Right renal cortex interstitium (tissue), 3 donors: ENCODE data around the gene POLR3A. TPM values are rescaled to one million over a fixed set of nuclear protein-coding genes. Genes with fewer than 3 reads are reported as not detected.
"Not testable (repeated sequence)": the region's sequence is repeated elsewhere in the genome, so short reads cannot be mapped to it uniquely, and the experiment has no call there.

Experiments
- DNase-seq, 3 donors: peaks; one replicate each; pipeline ENCODE4 v3.0.0-alpha.2; 2013; ENCODE audit warnings: low read depth in 3 of 3, low spot score in 2 of 3
- polyA plus RNA-seq, 3 donors: library from polyadenylated mRNA; unstranded; fragments of 120-200 nt; gene quantifications; one replicate each; pipeline ENCODE4 v1.2.1, GENCODE V29; 2013; ENCODE audit not compliant: insufficient read length in 3 of 3

The POLR3A gene
- 10 to 100 TPM; 16.0 to 17.3 (median 17.2) TPM for polyA plus RNA-seq

- peak; percentile 88 to 95 (median 88) for DNase-seq
These were observed at the start of gene POLR3A for GRCh38 chr10:78029269-78030226. TSS of gene POLR3A (minus strand) at chr10:78029515. CDS start at chr10:78029407, 108 bp downstream.

- DNase-seq: no peak
These were observed 49.4 kb upstream of the POLR3A start for GRCh38 chr10:78078539-78079330.

DNA sequence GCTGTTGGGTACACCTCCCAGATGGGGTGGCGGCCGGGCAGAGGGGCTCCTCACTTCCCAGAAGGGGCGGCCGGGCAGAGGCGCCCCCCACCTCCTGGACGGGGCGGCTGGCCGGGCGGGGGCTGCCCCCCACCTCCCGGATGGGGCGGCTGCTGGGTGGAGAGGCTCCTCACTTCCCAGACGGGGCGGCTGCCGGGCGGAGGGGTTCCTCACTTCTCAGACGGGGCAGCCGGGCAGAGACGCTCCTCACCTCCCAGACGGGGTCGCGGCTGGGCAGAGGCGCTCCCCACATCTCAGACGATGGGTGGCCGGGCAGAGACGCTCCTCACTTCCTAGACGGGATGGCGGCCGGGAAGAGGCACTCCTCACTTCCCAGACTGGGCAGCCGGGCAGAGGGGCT, 46.5 kb upstream of the POLR3A start:
- not testable (repeated sequence) for DNase-seq

GRCh38 chr10:78072504-78072903, 43.2 kb upstream of the POLR3A start:
- no peak for DNase-seq

DNA sequence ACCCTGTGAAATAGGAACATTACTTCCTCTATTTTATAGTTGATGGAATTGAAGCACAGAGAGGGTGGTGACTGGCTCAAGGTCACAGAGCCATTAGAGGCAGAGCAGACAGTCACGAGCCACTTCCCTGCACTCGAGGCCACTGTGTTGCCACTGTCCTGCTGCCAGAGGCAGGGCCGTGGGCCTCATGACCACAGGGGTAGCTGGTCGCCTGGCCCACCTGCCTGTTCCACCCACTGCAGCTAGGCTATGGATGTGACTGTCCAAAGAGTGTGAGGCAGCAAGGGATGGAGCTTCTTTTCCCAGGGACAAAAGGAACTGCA, 42.5 kb upstream of the POLR3A start:
- no peak for DNase-seq

GRCh38 chr10:78071140-78071856, 42.0 kb upstream of the POLR3A start:
- no peak for DNase-seq

- DNase-seq: no peak
These were observed 41.4 kb upstream of the POLR3A start for GRCh38 chr10:78070726-78071125.

DNA sequence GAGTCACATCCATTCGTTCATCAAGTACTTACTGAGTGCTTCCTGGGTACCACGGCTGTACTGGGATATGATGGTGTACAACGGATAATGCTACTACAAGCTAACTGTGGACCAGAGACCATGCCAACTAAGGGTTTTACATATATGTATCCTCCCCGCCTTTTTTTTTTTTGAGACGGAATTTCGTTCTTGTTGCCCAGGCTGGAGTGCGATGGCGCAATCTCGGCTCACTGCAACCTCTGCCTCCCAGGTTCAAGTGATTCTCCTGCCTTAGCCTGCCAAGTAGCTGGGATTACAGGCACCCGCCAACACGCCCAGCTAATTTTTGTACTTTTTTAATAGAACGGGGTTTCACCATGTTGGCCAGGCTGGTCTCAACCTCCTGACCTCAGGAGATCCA, 40.7 kb upstream of the POLR3A start:
- DNase-seq: not testable (repeated sequence)

- no peak for DNase-seq
These were observed 39.8 kb upstream of the POLR3A start for GRCh38 chr10:78069151-78069550.

DNA sequence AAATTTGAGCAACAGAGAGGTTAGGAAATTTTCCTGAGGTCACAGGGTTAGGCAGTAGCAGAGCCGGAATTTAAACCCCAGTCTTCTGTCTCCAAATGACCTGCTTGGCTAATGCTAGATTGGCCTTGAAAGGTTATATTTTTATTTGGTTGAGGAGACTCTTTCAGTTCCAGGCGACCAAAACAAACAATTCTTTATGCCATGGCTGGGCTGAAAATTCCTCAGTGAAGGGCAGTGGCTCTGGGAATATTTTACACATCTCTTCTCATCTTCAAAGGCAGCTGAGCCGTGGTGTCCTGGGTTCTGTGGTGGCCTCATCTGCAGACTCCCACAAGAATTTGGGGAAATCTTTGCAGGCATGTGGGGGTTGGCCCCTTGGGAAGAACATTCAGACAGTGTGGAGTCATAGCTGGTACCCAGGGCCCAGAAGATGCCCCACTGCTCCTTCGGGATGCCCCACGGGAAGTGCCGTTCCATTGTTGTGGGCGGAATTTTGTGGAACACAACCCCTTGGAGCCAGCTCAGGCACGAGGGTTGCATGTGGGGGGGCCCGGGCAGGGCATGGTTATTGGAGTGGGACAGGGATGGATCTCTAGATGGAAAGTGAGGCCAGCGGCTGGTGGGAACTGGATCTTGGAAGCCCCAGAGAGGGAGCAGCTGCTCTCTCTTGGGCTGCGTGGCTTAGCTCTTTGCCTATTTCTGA, 37.6 kb upstream of the POLR3A start:
- no peak for DNase-seq

DNA sequence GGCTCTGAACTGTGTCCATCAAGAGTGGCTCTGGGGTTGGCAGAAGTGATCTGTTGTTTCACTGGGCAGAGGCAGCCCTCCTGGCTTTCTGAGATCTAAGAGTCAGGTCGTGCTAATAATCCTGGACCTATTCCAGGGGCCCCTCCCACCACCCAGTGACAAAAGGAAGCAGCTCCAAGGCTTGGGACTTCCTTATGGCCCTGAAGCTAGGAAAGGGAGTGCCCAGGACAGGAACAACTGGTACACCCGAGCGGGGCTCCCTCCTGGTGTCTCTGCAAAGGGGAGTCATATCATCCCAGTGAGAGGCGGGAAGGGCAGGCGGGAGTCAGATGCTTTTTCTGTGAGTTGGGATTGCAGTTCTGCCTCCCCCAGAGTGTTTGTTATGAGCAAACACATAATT, 36.7 kb upstream of the POLR3A start:
- DNase-seq: no peak

GRCh38 chr10:78065611-78066010, 36.3 kb upstream of the POLR3A start:
- no peak for DNase-seq

DNA sequence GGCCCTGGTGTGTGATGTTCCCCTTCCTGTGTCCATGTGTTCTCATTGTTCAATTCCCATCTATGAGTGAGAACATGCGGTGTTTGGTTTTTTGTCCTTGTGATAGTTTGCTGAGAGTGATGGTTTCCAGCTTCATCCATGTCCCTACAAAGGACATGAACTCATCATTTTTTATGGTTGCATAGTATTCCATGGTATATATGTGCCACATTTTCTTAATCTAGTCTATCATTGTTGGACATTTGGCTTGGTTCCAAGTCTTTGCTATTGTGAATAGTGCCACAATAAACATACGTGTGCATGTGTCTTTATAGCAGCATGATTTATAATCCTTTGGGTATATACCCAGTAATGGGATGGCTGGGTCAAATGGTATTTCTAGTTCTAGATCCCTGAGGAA, 35.6 kb upstream of the POLR3A start:
- DNase-seq: not testable (repeated sequence)

DNA sequence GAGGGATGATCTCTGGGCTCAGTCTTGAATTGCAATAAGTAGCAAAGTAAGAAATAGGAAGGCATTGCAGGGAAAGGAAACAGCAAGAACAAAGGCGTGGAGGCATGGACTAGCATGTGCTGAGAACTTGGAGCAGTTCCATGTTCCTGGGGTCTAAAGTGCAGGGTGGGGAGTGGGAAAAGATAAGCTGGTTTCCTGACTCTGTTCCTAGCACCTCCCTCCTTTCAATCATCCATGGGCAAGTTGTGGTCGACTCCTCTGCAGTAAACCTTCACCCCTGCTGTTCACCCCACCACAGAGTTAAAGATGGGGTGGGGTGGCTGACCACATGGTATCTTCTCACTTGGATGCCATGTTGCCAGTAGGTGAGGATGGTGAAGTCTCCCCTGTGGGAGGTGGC, 33.9 kb upstream of the POLR3A start:
- no peak for DNase-seq

DNA sequence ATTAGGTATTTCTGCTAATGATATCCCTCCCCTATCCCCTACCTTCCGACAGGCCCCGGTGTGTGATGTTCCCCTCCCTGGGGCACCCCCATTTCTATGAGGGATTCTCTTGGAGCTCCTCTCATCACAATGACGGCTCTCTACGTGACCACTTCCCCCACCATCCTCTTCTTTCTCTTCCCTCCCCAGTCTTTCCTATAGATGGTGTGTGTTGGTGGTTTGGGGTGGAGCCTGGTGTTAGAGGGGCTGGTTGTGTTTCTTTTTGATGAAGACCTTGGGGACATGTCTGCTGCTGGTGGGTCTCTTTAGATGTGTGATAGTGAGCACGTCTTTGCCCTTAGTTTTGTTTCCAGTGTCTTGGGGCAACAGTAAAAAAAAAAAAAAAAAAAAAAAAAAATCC, 33.0 kb upstream of the POLR3A start:
- DNase-seq: no peak

DNA sequence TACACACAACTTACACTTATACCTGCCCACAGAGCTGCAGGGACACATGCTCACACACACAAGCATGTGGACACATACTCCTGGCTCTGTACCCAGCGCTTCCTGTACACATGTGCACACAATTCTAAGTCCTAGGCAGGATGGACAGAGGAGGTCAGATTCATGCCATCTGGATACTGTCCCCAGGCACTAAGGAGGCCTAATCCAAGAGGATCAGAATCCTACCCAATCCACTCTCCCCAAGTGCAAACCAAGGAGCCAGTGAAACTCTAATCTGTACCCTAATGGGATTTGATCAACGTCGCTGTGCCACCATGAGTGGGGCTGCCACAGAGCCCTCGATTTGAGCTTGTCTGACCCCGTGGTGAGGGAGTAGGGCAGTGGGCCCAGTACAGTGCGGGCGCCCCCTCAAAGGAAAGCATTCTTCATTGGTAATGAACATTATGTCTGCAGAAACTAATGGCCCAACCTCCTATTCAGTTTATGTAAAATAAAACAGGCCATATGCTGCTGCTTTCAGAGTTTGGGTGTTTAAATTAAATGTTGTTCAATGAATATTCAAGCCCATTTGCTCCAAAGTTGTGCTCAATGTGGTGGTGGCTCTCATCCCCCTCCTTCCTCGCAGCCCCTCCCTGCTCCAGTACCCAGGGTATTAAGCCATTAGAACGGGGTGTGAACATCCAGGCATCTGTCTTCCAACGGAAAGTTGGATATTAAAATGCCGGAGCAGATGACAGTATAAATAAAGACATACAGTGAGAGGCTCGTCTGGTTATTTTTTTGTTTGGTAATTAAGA, 30.8 kb upstream of the POLR3A start:
- DNase-seq: no peak

- DNase-seq: no peak
These were observed 29.2 kb upstream of the POLR3A start for GRCh38 chr10:78058562-78058961.

DNA sequence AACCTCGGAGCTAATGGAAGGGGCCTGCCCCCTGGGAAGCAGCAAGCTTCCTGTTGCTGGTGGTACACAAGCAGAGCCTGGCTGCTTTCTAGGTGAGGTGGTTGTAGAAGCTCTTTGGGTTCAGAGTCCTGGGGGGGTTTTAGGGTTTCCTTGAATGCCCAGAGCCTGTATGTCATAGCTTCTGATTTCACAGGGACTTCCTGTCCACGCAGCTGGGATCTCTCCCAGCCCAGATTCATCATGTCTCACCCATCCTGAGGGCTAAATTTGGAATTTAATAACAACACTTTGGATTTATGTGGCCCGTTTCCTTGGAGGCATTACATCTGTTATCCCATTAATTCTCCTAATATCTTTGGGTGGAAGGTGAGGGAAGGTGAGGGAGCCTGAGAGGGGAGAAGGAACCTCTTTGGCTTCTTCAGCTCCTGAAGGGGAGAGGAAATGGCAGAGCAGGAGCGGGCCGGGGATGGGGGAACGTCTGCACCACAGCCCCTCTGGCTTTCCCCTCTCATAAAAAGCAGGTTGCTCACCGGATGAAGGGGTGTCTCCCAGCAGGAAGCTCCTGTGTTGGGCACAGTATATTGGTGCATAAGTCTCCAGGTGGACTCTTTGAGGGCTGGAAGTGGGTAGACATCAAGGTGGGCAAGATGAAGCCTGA, 24.0 kb upstream of the POLR3A start:
- DNase-seq: peak in 2 of 3 donors; percentile 33 to 41

GRCh38 chr10:78049851-78050250, 20.5 kb upstream of the POLR3A start:
- DNase-seq: no peak
